GM23338 (cell line): ENCODE results near the gene TSC22D2. TPM values are rescaled to one million over a fixed set of nuclear protein-coding genes. Genes with fewer than 3 reads are reported as not detected.

Source experiments
- ATAC-seq: fragments of 200-7000 bp; cut with Tn5 transposase; 3 replicates; pipeline ENCODE4 v1.9.1; 2020
- DNase-seq: peaks from one replicate; pipeline ENCODE4 v3.0.0-alpha.2; 2015; ENCODE audit warnings: low spot score
- H2AFZ ChIP-seq: fragments of 200-600 bp; sonication (generic); 2 replicates; pipeline ENCODE4 v1.8.0; 2016; ENCODE audit warnings: antibody characterized with exemption, mild to moderate bottlenecking, moderate library complexity
- H3F3A ChIP-seq: fragments of 200-600 bp; sonication (generic); replicated peaks from 2 replicates; pipeline ENCODE4 v1.8.0; 2017; ENCODE audit warnings: antibody characterized with exemption, mixed run types, low read depth
- H3K27ac ChIP-seq: fragments of 200-600 bp; sonication (generic); 2 replicates; pipeline ENCODE4 v1.6.1; 2016; ENCODE audit warnings: low read depth
- H3K27me3 ChIP-seq: fragments of 200-600 bp; sonication (generic); 2 replicates; pipeline ENCODE4 v1.8.0; 2016; ENCODE audit warnings: mild to moderate bottlenecking, mixed run types, moderate library complexity; ENCODE audit not compliant: insufficient read depth
- H3K36me3 ChIP-seq: fragments of 200-600 bp; sonication (generic); 2 replicates; pipeline ENCODE4 v1.8.0; 2016; ENCODE audit warnings: mild to moderate bottlenecking; ENCODE audit not compliant: insufficient read depth
- H3K4me1 ChIP-seq: fragments of 200-600 bp; sonication (generic); 2 replicates; pipeline ENCODE4 v1.8.0; 2016; ENCODE audit warnings: mild to moderate bottlenecking, moderate library complexity; ENCODE audit not compliant: insufficient read depth
- H3K4me2 ChIP-seq: fragments of 200-600 bp; sonication (generic); 2 replicates; pipeline ENCODE4 v1.7.1; 2017; ENCODE audit warnings: mixed run types
- H3K4me3 ChIP-seq: fragments of 200-600 bp; sonication (generic); 2 replicates; pipeline ENCODE4 v1.6.1; 2016; ENCODE audit warnings: mixed run types
- H3K79me2 ChIP-seq: fragments of 200-600 bp; sonication (generic); replicated peaks from 2 replicates; pipeline ENCODE4 v1.8.0; 2017; ENCODE audit warnings: mild to moderate bottlenecking; ENCODE audit not compliant: insufficient read depth
- H3K9me2 ChIP-seq: fragments of 200-600 bp; sonication (generic); 2 replicates; pipeline ENCODE4 v1.8.0; 2017; ENCODE audit not compliant: insufficient read depth
- H4K20me1 ChIP-seq: fragments of 200-600 bp; sonication (generic); replicated peaks from 2 replicates; pipeline ENCODE4 v1.8.0; 2017; ENCODE audit warnings: mild to moderate bottlenecking; ENCODE audit not compliant: insufficient read depth
- H3K27ac Mint-ChIP-seq: 2 replicates; pipeline ENCODE4 v1.8.0; 2020; ENCODE audit warnings: inconsistent platforms, mild to moderate bottlenecking, moderate library complexity, mixed read lengths
- H3K27me3 Mint-ChIP-seq: 3 replicates; pipeline ENCODE4 v1.8.0; 2022; ENCODE audit warnings: low read depth, mild to moderate bottlenecking, moderate library complexity, mixed read lengths, inconsistent platforms; ENCODE audit not compliant: insufficient read depth, poor library complexity
- H3K36me3 Mint-ChIP-seq: 3 replicates; pipeline ENCODE4 v1.8.0; 2021; ENCODE audit warnings: low read depth, mild to moderate bottlenecking, inconsistent platforms, moderate library complexity, mixed read lengths
- H3K4me1 Mint-ChIP-seq: 3 replicates; pipeline ENCODE4 v1.8.0; 2020; ENCODE audit warnings: mild to moderate bottlenecking, inconsistent platforms, mixed read lengths
- H3K4me3 Mint-ChIP-seq: 3 replicates; pipeline ENCODE4 v1.8.0; 2021; ENCODE audit warnings: moderate library complexity, mild to moderate bottlenecking, inconsistent platforms, mixed read lengths
- H3K9me3 Mint-ChIP-seq: 3 replicates; pipeline ENCODE4 v1.8.0; 2020; ENCODE audit warnings: moderate library complexity, mild to moderate bottlenecking, inconsistent platforms, mixed read lengths
- CREB1 ChIP-seq: fragments of 250-450 bp; sonication (Bioruptor Pico); IDR thresholded peaks from 2 replicates; pipeline ENCODE4 v1.5.0; 2020; ENCODE audit warnings: low read depth, mild to moderate bottlenecking, moderate library complexity
- EZH2 ChIP-seq: fragments of 200-600 bp; sonication (generic); IDR thresholded peaks from one replicate; pipeline ENCODE4 v1.8.0; 2017; ENCODE audit warnings: antibody characterized with exemption, mild to moderate bottlenecking, low read depth; ENCODE audit not compliant: unreplicated experiment
- EZH2phosphoT487 ChIP-seq: fragments of 200-600 bp; sonication (generic); IDR thresholded peaks from one replicate; pipeline ENCODE4 v1.8.1; 2018; ENCODE audit warnings: antibody characterized with exemption; ENCODE audit not compliant: unreplicated experiment
- JUNB ChIP-seq: IDR thresholded peaks from one replicate; pipeline ENCODE4 v1.6.1; 2016; ENCODE audit warnings: antibody characterized with exemption; ENCODE audit not compliant: unreplicated experiment
- NANOG ChIP-seq: IDR thresholded peaks from 2 replicates; pipeline ENCODE4 v1.6.1; 2016; ENCODE audit warnings: antibody characterized with exemption, borderline replicate concordance
- POLR2AphosphoS5 ChIP-seq: IDR thresholded peaks from 2 replicates; pipeline ENCODE4 v1.6.1; 2016; ENCODE audit warnings: antibody characterized with exemption, low read depth
- REST ChIP-seq: IDR thresholded peaks from one replicate; pipeline ENCODE4 v1.6.1; 2018; ENCODE audit warnings: antibody characterized with exemption; ENCODE audit not compliant: unreplicated experiment
- STAT1 ChIP-seq: IDR thresholded peaks from one replicate; pipeline ENCODE4 v1.6.1; 2016; ENCODE audit warnings: antibody characterized with exemption; ENCODE audit not compliant: unreplicated experiment
- ZNF114 ChIP-seq: fragments of 250-450 bp; sonication (Bioruptor Pico); IDR thresholded peaks from 2 replicates; pipeline ENCODE4 v1.5.0; 2020; ENCODE audit warnings: mild to moderate bottlenecking, moderate library complexity
- ZNF331 ChIP-seq: fragments of 250-450 bp; sonication (Bioruptor Pico); IDR thresholded peaks from 2 replicates; pipeline ENCODE4 v1.5.0; 2020; ENCODE audit warnings: low read depth, mild to moderate bottlenecking, moderate library complexity
- ZNF462 ChIP-seq: fragments of 250-450 bp; sonication (Bioruptor Pico); IDR thresholded peaks from 2 replicates; pipeline ENCODE4 v1.5.0; 2020; ENCODE audit warnings: mild to moderate bottlenecking, moderate library complexity
- polyA plus RNA-seq: library from polyadenylated mRNA; unstranded; fragments of >200 nt; fragmentation: Nextera tagmentation; extraction: Ambion mirVana; gene quantifications from 2 replicates; pipeline ENCODE4 v1.2.1, GENCODE V29; 2016
- total RNA-seq: library from RNA; depleted of rRNA; stranded (reverse); fragments of >200 nt; shearing (Covaris generic); gene quantifications from 2 replicates; pipeline ENCODE4 v1.2.3, GENCODE V29; 2014
- TF ChIP-seq, protein P1 (sequence below), 2 experiments: fragments of 200-600 bp in 1 of 2; sonication (generic) in 1 of 2; conservative IDR thresholded peaks; 2 replicates each; pipeline versions ENCODE4 v1.5.1 to v1.6.1; 2016 to 2017; ENCODE audit warnings: antibody characterized with exemption in 2 of 2, low read depth in 2 of 2, mild to moderate bottlenecking in 2 of 2, moderate library complexity in 1 of 2
- TF ChIP-seq, protein P2 (sequence below): IDR thresholded peaks from 2 replicates; pipeline ENCODE4 v1.6.1; 2016; ENCODE audit warnings: antibody characterized with exemption

TSC22D2 gene
- total and polyA plus RNA-seq, 2 experiments from 2014 or later = 18.6 to 34.2 TPM

DNA sequence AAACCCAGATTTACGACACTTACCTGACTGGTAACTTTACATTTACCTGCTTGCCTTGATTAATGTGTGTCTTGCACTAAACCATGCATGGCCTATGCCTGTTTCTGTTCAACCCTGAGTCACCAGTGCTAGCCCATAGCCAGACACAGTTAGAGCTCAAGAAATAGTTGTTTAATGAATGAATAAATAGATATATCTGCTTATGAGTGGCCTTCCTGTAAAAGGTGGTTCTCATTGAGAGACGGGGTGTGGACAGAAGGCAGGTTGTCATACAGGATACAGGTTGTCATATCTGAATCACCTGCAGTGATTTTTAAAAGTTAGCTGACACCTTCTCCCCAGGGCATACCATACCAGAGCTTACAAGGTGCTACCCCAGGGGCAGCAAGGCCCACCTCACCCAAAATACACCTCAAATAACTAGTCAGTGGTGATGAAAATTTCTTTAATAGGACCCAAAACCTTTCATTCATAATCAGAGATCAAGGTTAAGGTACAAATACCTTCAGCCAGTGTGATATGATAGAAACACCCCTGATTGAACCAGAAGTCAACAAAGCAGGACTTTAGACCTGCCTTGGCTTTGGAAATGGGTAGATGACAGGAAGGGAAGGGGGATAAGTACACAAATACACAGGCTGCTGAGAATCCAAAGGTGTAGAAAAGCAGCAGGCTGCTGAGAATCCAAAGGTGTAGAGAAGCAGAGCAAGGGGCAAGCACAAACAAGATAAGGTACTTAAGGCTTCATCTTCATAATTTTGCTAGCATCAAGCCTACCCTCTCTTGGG lies 45.4 kb upstream of the TSC22D2 start:
- H3F3A ChIP-seq = no peaks in the 10 kb centered on the region
- H4K20me1 ChIP-seq = no peaks in the 10 kb centered on the region
- no peak overlapping the region for H3K27ac Mint-ChIP-seq
- no peaks in the 10 kb centered on the region for H3K4me1 ChIP-seq
- H2AFZ ChIP-seq = 0 out of 2 replicates have a peak overlapping the region, but pooled peaks have one; percentile 28
- no peak overlapping the region for H3K4me3 Mint-ChIP-seq
- H3K4me3 ChIP-seq = no peak overlapping the region
- no peaks in the 10 kb centered on the region for H3K27me3 Mint-ChIP-seq
- H3K27me3 ChIP-seq = no peaks in the 10 kb centered on the region
- H3K9me3 Mint-ChIP-seq = no peaks in the 10 kb centered on the region
- TF ChIP-seq CREB1 (no peak), JUNB (no peak), POLR2AphosphoS5 (no peak), NANOG (no peak), EZH2 (no peak), ZNF331 (CRISPR knock-in tag) (no peak), ZNF462 (CRISPR knock-in tag) (no peak), STAT1 (no peak), REST (no peak), ZNF114 (CRISPR knock-in tag) (no peak), EZH2phosphoT487 (no peak)
- TF ChIP-seq, protein P1, sequence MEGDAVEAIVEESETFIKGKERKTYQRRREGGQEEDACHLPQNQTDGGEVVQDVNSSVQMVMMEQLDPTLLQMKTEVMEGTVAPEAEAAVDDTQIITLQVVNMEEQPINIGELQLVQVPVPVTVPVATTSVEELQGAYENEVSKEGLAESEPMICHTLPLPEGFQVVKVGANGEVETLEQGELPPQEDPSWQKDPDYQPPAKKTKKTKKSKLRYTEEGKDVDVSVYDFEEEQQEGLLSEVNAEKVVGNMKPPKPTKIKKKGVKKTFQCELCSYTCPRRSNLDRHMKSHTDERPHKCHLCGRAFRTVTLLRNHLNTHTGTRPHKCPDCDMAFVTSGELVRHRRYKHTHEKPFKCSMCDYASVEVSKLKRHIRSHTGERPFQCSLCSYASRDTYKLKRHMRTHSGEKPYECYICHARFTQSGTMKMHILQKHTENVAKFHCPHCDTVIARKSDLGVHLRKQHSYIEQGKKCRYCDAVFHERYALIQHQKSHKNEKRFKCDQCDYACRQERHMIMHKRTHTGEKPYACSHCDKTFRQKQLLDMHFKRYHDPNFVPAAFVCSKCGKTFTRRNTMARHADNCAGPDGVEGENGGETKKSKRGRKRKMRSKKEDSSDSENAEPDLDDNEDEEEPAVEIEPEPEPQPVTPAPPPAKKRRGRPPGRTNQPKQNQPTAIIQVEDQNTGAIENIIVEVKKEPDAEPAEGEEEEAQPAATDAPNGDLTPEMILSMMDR (conservative IDR thresholded peaks at IDR 0.05; ENCODE audit: low read depth in 2 of 2) = no peak
- TF ChIP-seq, protein P2, sequence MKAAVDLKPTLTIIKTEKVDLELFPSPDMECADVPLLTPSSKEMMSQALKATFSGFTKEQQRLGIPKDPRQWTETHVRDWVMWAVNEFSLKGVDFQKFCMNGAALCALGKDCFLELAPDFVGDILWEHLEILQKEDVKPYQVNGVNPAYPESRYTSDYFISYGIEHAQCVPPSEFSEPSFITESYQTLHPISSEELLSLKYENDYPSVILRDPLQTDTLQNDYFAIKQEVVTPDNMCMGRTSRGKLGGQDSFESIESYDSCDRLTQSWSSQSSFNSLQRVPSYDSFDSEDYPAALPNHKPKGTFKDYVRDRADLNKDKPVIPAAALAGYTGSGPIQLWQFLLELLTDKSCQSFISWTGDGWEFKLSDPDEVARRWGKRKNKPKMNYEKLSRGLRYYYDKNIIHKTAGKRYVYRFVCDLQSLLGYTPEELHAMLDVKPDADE = no peak
- no peak overlapping the region for H3K27ac ChIP-seq
- H3K4me1 Mint-ChIP-seq = peaks cover 2% of the 10 kb centered on the region; the same call in 1 of the 3 replicates
- no peak overlapping the region for H3K4me2 ChIP-seq
- no peak for DNase-seq
- no peak for ATAC-seq
- H3K79me2 ChIP-seq = no peaks in the 10 kb centered on the region
- no peaks in the 10 kb centered on the region for H3K36me3 ChIP-seq
- H3K36me3 Mint-ChIP-seq = no peaks in the 10 kb centered on the region
- no peaks in the 10 kb centered on the region for H3K9me2 ChIP-seq
